MM.1S (cell line): Measurements from ENCODE around the gene FILIP1.

ENCODE experiments used
- DNase-seq: peaks from one replicate; pipeline ENCODE4 v3.0.0-alpha.2; 2015
- H2AFZ ChIP-seq: fragments of 300-600 bp; sonication (generic); 2 replicates; pipeline ENCODE4 v1.6.0; 2016; ENCODE audit warnings: antibody characterized with exemption, low read length
- H3F3A ChIP-seq: fragments of 300-600 bp; sonication (generic); 2 replicates; pipeline ENCODE4 v1.6.1; 2016; ENCODE audit warnings: mild to moderate bottlenecking, antibody characterized with exemption, low read length, moderate library complexity, mixed read lengths; ENCODE audit not compliant: insufficient read depth
- H3K27ac ChIP-seq: fragments of 300-600 bp; sonication (generic); 2 replicates; pipeline ENCODE4 v1.5.1; 2016; ENCODE audit warnings: mild to moderate bottlenecking, low read length
- H3K27me3 ChIP-seq: fragments of 300-600 bp; sonication (generic); replicated peaks from 2 replicates; pipeline ENCODE4 v1.6.0; 2016; ENCODE audit warnings: low read length; ENCODE audit not compliant: insufficient read depth
- H3K36me3 ChIP-seq: fragments of 300-600 bp; sonication (generic); replicated peaks from 2 replicates; pipeline ENCODE4 v1.6.1; 2016; ENCODE audit warnings: mild to moderate bottlenecking, low read length, mixed read lengths; ENCODE audit not compliant: insufficient read depth
- H3K4me1 ChIP-seq: fragments of 300-600 bp; sonication (generic); 2 replicates; pipeline ENCODE4 v1.6.1; 2016; ENCODE audit warnings: low read length, mixed read lengths
- H3K4me2 ChIP-seq: fragments of 300-600 bp; sonication (generic); 2 replicates; pipeline ENCODE4 v1.6.0; 2016; ENCODE audit warnings: low read depth, low read length
- H3K4me3 ChIP-seq: fragments of 300-600 bp; sonication (generic); 2 replicates; pipeline ENCODE4 v1.5.1; 2016; ENCODE audit warnings: low read length, mixed read lengths
- H3K79me2 ChIP-seq: fragments of 300-600 bp; sonication (generic); 2 replicates; pipeline ENCODE4 v1.6.1; 2016; ENCODE audit warnings: mixed run types, low read length, mixed read lengths
- H3K9ac ChIP-seq: fragments of 300-600 bp; sonication (generic); 2 replicates; pipeline ENCODE4 v1.6.1; 2016; ENCODE audit warnings: low read length, mixed read lengths
- H3K9me2 ChIP-seq: fragments of 300-600 bp; sonication (generic); replicated peaks from 2 replicates; pipeline ENCODE4 v1.6.1; 2016; ENCODE audit warnings: mild to moderate bottlenecking, low read length, mixed read lengths; ENCODE audit not compliant: insufficient read depth
- H3K9me3 ChIP-seq: fragments of 300-600 bp; sonication (generic); replicated peaks from 2 replicates; pipeline ENCODE4 v1.6.1; 2016; ENCODE audit warnings: mild to moderate bottlenecking, low read length, mixed read lengths; ENCODE audit not compliant: insufficient read depth
- H4K20me1 ChIP-seq: fragments of 300-600 bp; sonication (generic); 2 replicates; pipeline ENCODE4 v1.6.1; 2016; ENCODE audit warnings: mild to moderate bottlenecking, low read length, moderate library complexity, mixed read lengths; ENCODE audit not compliant: insufficient read depth
- EZH2 ChIP-seq: fragments of 300-600 bp; sonication (generic); optimal IDR thresholded peaks from 2 replicates; pipeline ENCODE3; 2017; ENCODE audit warnings: low read depth, mild to moderate bottlenecking, antibody characterized with exemption, low read length, mixed read lengths
- EZH2phosphoT487 ChIP-seq: fragments of 300-600 bp; sonication (generic); IDR thresholded peaks from 2 replicates; pipeline ENCODE4 v1.6.1; 2018; ENCODE audit warnings: antibody characterized with exemption, low read length
- TF ChIP-seq, protein P1 (sequence below): fragments of 300-600 bp; sonication (generic); IDR thresholded peaks from 2 replicates; pipeline ENCODE4 v1.5.1; 2016; ENCODE audit warnings: antibody characterized with exemption, low read length, mixed read lengths

Gene FILIP1

DNA sequence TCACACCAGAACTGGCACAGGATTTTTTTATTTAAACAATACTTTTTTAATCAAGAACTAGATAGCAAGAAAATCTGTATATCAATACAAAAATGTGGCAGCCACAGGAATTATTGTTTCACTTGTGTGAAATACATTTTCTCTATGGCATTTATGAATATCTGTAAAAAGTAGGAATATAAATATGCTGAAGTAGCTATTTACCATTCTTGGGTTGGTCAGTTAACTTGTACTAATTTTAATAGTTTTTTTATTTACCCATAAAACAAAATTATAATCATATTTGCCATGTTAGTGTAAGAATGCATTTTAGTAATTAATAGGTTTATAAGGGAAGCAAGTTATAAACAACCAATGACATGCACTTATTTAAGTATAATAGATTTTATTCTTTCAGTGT, 177.6 kb downstream of the FILIP1 start:
- TF ChIP-seq, protein P1, sequence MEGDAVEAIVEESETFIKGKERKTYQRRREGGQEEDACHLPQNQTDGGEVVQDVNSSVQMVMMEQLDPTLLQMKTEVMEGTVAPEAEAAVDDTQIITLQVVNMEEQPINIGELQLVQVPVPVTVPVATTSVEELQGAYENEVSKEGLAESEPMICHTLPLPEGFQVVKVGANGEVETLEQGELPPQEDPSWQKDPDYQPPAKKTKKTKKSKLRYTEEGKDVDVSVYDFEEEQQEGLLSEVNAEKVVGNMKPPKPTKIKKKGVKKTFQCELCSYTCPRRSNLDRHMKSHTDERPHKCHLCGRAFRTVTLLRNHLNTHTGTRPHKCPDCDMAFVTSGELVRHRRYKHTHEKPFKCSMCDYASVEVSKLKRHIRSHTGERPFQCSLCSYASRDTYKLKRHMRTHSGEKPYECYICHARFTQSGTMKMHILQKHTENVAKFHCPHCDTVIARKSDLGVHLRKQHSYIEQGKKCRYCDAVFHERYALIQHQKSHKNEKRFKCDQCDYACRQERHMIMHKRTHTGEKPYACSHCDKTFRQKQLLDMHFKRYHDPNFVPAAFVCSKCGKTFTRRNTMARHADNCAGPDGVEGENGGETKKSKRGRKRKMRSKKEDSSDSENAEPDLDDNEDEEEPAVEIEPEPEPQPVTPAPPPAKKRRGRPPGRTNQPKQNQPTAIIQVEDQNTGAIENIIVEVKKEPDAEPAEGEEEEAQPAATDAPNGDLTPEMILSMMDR: no peak
- TF ChIP-seq EZH2phosphoT487 (no peak), EZH2 (no peak)
- no peaks in the 10 kb centered on the region for H3K9me2 ChIP-seq
- no peaks in the 10 kb centered on the region for H4K20me1 ChIP-seq
- H3K79me2 ChIP-seq: no peaks in the 10 kb centered on the region
- H3K27me3 ChIP-seq: no peaks in the 10 kb centered on the region
- H3K4me2 ChIP-seq: no peak overlapping the region
- no peak overlapping the region for H2AFZ ChIP-seq
- DNase-seq: no peak
- no peaks in the 10 kb centered on the region for H3K36me3 ChIP-seq
- no peaks in the 10 kb centered on the region for H3K4me1 ChIP-seq
- H3K4me3 ChIP-seq: no peak overlapping the region
- no peak overlapping the region for H3K9ac ChIP-seq
- H3F3A ChIP-seq: no peaks in the 10 kb centered on the region
- H3K27ac ChIP-seq: no peak overlapping the region
- no peaks in the 10 kb centered on the region for H3K9me3 ChIP-seq

DNA sequence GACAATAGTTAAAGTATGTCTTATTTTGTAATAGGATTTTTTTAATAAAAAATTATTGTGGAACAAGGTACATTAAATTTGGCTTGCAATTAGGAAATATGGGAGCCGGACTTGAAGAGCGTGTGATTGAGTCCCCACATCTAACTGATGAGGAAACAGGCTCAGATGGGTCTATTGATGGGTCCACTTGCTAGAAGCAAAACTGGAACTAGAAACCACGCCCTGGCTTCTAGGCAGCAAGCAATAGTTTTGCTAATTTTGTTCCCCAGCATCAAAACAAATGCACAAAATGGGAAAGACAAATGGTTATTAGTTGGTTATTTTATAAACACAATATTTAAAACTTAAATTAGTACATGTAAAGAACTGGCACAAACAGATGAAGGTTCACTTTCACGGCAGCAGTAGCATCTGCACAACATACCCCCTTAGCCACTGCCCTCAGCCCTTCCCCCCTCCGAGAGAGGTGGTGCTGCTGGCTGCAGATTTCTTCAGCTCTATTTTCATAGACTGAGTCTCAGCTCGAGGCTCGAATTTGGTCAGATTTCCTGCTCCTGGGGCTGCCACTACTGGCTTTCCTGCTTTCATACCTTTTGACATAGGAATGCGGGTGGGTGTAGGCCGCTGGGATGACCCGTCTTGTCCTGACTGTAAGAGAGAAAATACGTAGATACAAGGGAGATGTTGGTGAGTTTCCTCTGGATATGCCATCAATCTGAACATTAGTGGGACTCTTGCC, 185.2 kb downstream of the FILIP1 start:
- H2AFZ ChIP-seq: no peak overlapping the region

GRCh38 chr6:75307364-75308004, 186.1 kb downstream of the FILIP1 start:
- no peak overlapping the region for H3K27ac ChIP-seq
- H3K4me2 ChIP-seq: no peak overlapping the region
- no peak overlapping the region for H2AFZ ChIP-seq
- peak; percentile 51 for DNase-seq
- no peaks in the 10 kb centered on the region for H3K9me2 ChIP-seq
- peaks cover 7% of the 10 kb centered on the region; the same call in 1 of the 2 replicates for H3K4me1 ChIP-seq
- no peaks in the 10 kb centered on the region for H3K27me3 ChIP-seq
- no peaks in the 10 kb centered on the region for H3K9me3 ChIP-seq
- H3K79me2 ChIP-seq: no peaks in the 10 kb centered on the region
- no peak for TF ChIP-seq EZH2phosphoT487
- TF ChIP-seq, protein P1: no peak
- TF ChIP-seq EZH2: no peak
- no peaks in the 10 kb centered on the region for H4K20me1 ChIP-seq
- no peak overlapping the region for H3K9ac ChIP-seq
- no peaks in the 10 kb centered on the region for H3K36me3 ChIP-seq
- H3K4me3 ChIP-seq: no peak overlapping the region
- H3F3A ChIP-seq: no peaks in the 10 kb centered on the region

More for the DNA sequence above, 185.2 kb downstream of the FILIP1 start:
- no peak for DNase-seq
- H3K9ac ChIP-seq: no peak overlapping the region
- H3K27me3 ChIP-seq: no peaks in the 10 kb centered on the region
- H3K27ac ChIP-seq: no peak overlapping the region
- no peaks in the 10 kb centered on the region for H3K79me2 ChIP-seq
- no peaks in the 10 kb centered on the region for H3K9me3 ChIP-seq
- no peak overlapping the region for H3K4me2 ChIP-seq
- H3K36me3 ChIP-seq: no peaks in the 10 kb centered on the region
- H4K20me1 ChIP-seq: no peaks in the 10 kb centered on the region
- H3K9me2 ChIP-seq: no peaks in the 10 kb centered on the region
- H3K4me3 ChIP-seq: no peak overlapping the region
- peaks cover 7% of the 10 kb centered on the region; the same call in 1 of the 2 replicates for H3K4me1 ChIP-seq
- TF ChIP-seq EZH2phosphoT487: no peak
- no peak for TF ChIP-seq EZH2
- TF ChIP-seq, protein P1: no peak
- no peaks in the 10 kb centered on the region for H3F3A ChIP-seq
